ENCODE data around the gene TENM3. TPM values are rescaled to one million over a fixed set of nuclear protein-coding genes. Genes with fewer than 3 reads are reported as not detected.

TENM3 gene
- total RNA-seq, 1 experiment from 2014 or later = 71.0 TPM

GRCh38 chr4:182216005-182216404 lies 27.2 kb upstream of the TENM3 start (continued):
- TF ChIP-seq, protein P1, sequence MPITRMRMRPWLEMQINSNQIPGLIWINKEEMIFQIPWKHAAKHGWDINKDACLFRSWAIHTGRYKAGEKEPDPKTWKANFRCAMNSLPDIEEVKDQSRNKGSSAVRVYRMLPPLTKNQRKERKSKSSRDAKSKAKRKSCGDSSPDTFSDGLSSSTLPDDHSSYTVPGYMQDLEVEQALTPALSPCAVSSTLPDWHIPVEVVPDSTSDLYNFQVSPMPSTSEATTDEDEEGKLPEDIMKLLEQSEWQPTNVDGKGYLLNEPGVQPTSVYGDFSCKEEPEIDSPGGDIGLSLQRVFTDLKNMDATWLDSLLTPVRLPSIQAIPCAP (CRISPR knock-in tag; IDR thresholded peaks at IDR 0.05) = no peak
- TF ChIP-seq USF1 (CRISPR knock-in tag; IDR thresholded peaks at IDR 0.05) = no peak

GRCh38 chr4:182219411-182220056 lies 23.7 kb upstream of the TENM3 start:
- Mint-ChIP-seq H3K27me3 (ENCODE audit: low read depth) (no peaks in the 10 kb centered on the region), H3K4me3 (no peak overlapping the region), H3K27ac (no peak overlapping the region; the same call in 1 of the 2 replicates), H3K4me1 (peaks cover 29% of the 10 kb centered on the region), H3K36me3 (no peaks in the 10 kb centered on the region), H3K9me3 (peaks cover 4% of the 10 kb centered on the region; the same call in 1 of the 2 replicates)
- ChIA-PET CTCF (no interaction called here), POLR2A (no interaction called here)
- DNase-seq (ENCODE audit: low spot score) (no peak), ATAC-seq (no peak)
- TF ChIP-seq FOXJ3 (CRISPR knock-in tag; IDR thresholded peaks at IDR 0.05; ENCODE audit: borderline replicate concordance) = no peak
- TF ChIP-seq ATF6 (CRISPR knock-in tag; IDR thresholded peaks at IDR 0.05) = no peak
- TF ChIP-seq E2F5 (CRISPR knock-in tag; IDR thresholded peaks at IDR 0.05) = no peak
- TF ChIP-seq ERG (CRISPR knock-in tag; IDR thresholded peaks at IDR 0.05) = no peak
- TF ChIP-seq NFYB (CRISPR knock-in tag; conservative IDR thresholded peaks at IDR 0.05; ENCODE audit: low read depth) = no peak
- no peak for TF ChIP-seq TP53 (CRISPR knock-in tag; IDR thresholded peaks at IDR 0.05)
- TF ChIP-seq TEAD1 (CRISPR knock-in tag; IDR thresholded peaks at IDR 0.05) = no peak
- TF ChIP-seq NR3C1 (CRISPR knock-in tag; conservative IDR thresholded peaks at IDR 0.05; ENCODE audit: low read depth) = no peak
- no peak for TF ChIP-seq HMGA2 (CRISPR knock-in tag; IDR thresholded peaks at IDR 0.05)
- no peak for TF ChIP-seq EMX1 (CRISPR knock-in tag; IDR thresholded peaks at IDR 0.05)
- TF ChIP-seq MYBL2 (CRISPR knock-in tag; IDR thresholded peaks at IDR 0.05) = no peak
- TF ChIP-seq NR2C2 (CRISPR knock-in tag; IDR thresholded peaks at IDR 0.05) = no peak

DNA sequence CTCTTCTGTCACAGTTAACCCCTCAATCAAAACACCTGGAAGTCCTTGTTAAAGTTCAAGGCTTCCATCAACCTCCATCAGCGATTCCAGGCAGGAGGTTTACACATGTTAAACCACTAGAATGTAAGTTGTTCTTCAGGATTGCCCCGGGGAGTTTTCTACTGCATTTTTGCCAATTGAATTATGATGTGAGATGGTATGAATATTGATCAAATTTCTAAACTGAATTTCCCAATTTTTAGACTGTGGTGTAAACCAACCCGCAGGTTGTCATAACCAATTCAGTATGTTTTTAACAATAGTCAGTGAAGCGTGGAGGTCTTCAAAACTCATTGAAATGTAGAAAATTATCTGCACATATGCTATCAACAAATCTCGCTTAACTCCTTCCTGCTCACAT lies 21.2 kb upstream of the TENM3 start:
- Mint-ChIP-seq H3K4me1 (peaks cover 23% of the 10 kb centered on the region), H3K36me3 (no peaks in the 10 kb centered on the region), H3K4me3 (no peak overlapping the region), H3K27me3 (ENCODE audit: low read depth) (no peaks in the 10 kb centered on the region), H3K27ac (0 out of 2 replicates have a peak overlapping the region, but pooled peaks have one; percentile 34), H3K9me3 (peaks cover 4% of the 10 kb centered on the region; the same call in 1 of the 2 replicates)
- ChIA-PET POLR2A (no interaction called here), CTCF (no interaction called here)
- DNase-seq (ENCODE audit: low spot score) (no peak), ATAC-seq (no peak)
- TF ChIP-seq ETV6 (CRISPR knock-in tag; IDR thresholded peaks at IDR 0.05) (no peak), CREB1 (CRISPR knock-in tag; IDR thresholded peaks at IDR 0.05) (no peak), HMGA2 (CRISPR knock-in tag; IDR thresholded peaks at IDR 0.05) (no peak), GRHL2 (CRISPR knock-in tag; IDR thresholded peaks at IDR 0.05; ENCODE audit: insufficient replicate concordance, severe bottlenecking) (no peak), GABPB1 (CRISPR knock-in tag; IDR thresholded peaks at IDR 0.05) (no peak), NFATC4 (CRISPR knock-in tag; IDR thresholded peaks at IDR 0.05) (no peak), CBFB (CRISPR knock-in tag; IDR thresholded peaks at IDR 0.05; ENCODE audit: low read depth) (no peak), ZBTB21 (CRISPR knock-in tag; IDR thresholded peaks at IDR 0.05; ENCODE audit: borderline replicate concordance) (no peak)
- TF ChIP-seq, protein P2, sequence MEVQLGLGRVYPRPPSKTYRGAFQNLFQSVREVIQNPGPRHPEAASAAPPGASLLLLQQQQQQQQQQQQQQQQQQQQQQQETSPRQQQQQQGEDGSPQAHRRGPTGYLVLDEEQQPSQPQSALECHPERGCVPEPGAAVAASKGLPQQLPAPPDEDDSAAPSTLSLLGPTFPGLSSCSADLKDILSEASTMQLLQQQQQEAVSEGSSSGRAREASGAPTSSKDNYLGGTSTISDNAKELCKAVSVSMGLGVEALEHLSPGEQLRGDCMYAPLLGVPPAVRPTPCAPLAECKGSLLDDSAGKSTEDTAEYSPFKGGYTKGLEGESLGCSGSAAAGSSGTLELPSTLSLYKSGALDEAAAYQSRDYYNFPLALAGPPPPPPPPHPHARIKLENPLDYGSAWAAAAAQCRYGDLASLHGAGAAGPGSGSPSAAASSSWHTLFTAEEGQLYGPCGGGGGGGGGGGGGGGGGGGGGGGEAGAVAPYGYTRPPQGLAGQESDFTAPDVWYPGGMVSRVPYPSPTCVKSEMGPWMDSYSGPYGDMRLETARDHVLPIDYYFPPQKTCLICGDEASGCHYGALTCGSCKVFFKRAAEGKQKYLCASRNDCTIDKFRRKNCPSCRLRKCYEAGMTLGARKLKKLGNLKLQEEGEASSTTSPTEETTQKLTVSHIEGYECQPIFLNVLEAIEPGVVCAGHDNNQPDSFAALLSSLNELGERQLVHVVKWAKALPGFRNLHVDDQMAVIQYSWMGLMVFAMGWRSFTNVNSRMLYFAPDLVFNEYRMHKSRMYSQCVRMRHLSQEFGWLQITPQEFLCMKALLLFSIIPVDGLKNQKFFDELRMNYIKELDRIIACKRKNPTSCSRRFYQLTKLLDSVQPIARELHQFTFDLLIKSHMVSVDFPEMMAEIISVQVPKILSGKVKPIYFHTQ (CRISPR knock-in tag; IDR thresholded peaks at IDR 0.05) = no peak
- TF ChIP-seq, protein P3, sequence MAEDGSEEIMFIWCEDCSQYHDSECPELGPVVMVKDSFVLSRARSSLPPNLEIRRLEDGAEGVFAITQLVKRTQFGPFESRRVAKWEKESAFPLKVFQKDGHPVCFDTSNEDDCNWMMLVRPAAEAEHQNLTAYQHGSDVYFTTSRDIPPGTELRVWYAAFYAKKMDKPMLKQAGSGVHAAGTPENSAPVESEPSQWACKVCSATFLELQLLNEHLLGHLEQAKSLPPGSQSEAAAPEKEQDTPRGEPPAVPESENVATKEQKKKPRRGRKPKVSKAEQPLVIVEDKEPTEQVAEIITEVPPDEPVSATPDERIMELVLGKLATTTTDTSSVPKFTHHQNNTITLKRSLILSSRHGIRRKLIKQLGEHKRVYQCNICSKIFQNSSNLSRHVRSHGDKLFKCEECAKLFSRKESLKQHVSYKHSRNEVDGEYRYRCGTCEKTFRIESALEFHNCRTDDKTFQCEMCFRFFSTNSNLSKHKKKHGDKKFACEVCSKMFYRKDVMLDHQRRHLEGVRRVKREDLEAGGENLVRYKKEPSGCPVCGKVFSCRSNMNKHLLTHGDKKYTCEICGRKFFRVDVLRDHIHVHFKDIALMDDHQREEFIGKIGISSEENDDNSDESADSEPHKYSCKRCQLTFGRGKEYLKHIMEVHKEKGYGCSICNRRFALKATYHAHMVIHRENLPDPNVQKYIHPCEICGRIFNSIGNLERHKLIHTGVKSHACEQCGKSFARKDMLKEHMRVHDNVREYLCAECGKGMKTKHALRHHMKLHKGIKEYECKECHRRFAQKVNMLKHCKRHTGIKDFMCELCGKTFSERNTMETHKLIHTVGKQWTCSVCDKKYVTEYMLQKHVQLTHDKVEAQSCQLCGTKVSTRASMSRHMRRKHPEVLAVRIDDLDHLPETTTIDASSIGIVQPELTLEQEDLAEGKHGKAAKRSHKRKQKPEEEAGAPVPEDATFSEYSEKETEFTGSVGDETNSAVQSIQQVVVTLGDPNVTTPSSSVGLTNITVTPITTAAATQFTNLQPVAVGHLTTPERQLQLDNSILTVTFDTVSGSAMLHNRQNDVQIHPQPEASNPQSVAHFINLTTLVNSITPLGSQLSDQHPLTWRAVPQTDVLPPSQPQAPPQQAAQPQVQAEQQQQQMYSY (CRISPR knock-in tag; IDR thresholded peaks at IDR 0.05) = no peak
